CD4-positive, alpha-beta memory T cell (primary cell): ENCODE results near the gene MS4A10. TPM values are rescaled to one million over a fixed set of nuclear protein-coding genes. Genes with fewer than 3 reads are reported as not detected.

Experiments used
- CTCF ChIA-PET: fragments of 350-600 bp; sonication (Branson Sonifier 250); formaldehyde crosslinking; loops from one replicate; lab custom pipeline; 2021; ENCODE audit warnings: inconsistent platforms; ENCODE audit not compliant: partially characterized antibody; lab: Charles Lee
- POLR2A ChIA-PET: fragments of 350-600 bp; sonication (Branson Sonifier 250); formaldehyde crosslinking; loops from one replicate; lab custom pipeline; 2021; ENCODE audit not compliant: partially characterized antibody; lab: Charles Lee
- DNase-seq, 5 donors: peaks; one replicate each; pipeline versions ENCODE4 v3.0.0 to v3.0.0-alpha.2; 2020 to 2022; ENCODE audit warnings: mixed read lengths in 1 of 5
- H3K27ac ChIP-seq: one replicate; pipeline ENCODE4 v1.7.0; 2013; ENCODE audit warnings: low read depth, low read length
- H3K27me3 ChIP-seq: 2 replicates; pipeline ENCODE4 v1.7.0; 2013; ENCODE audit warnings: mild to moderate bottlenecking, low read length, moderate library complexity; ENCODE audit not compliant: insufficient read depth
- H3K36me3 ChIP-seq: 2 replicates; pipeline ENCODE4 v1.7.0; 2013; ENCODE audit warnings: mild to moderate bottlenecking, low read length, moderate library complexity; ENCODE audit not compliant: insufficient read depth
- H3K4me1 ChIP-seq: 2 replicates; pipeline ENCODE4 v1.7.0; 2013; ENCODE audit warnings: mild to moderate bottlenecking, low read length, moderate library complexity; ENCODE audit not compliant: insufficient read depth
- H3K4me3 ChIP-seq, 2 donors: one replicate each; pipeline ENCODE4 v1.7.0; 2013; ENCODE audit warnings: low read length in 2 of 2, mild to moderate bottlenecking in 1 of 2
- H3K9me3 ChIP-seq, 2 donors: one replicate each; pipeline ENCODE4 v1.7.0; 2013; ENCODE audit warnings: low read length in 2 of 2, control low read depth in 1 of 2; ENCODE audit not compliant: control insufficient read depth in 1 of 2
- H3K27ac Mint-ChIP-seq, 7 donors: one replicate each; pipeline ENCODE4 v1.8.0; 2020 to 2021; ENCODE audit warnings: mixed read lengths in 7 of 7, mild to moderate bottlenecking in 6 of 7, inconsistent platforms in 3 of 7, moderate library complexity in 3 of 7
- H3K27me3 Mint-ChIP-seq, 2 donors: one replicate each; pipeline ENCODE4 v1.8.0; 2020 to 2021; ENCODE audit warnings: mixed read lengths in 2 of 2
- H3K36me3 Mint-ChIP-seq, 2 donors: one replicate each; pipeline ENCODE4 v1.8.0; 2020 to 2021; ENCODE audit warnings: mixed read lengths in 2 of 2, inconsistent platforms in 1 of 2, mild to moderate bottlenecking in 1 of 2
- H3K4me1 Mint-ChIP-seq, 4 donors: one replicate each; pipeline ENCODE4 v1.8.0; 2020 to 2021; ENCODE audit warnings: mixed read lengths in 4 of 4, mild to moderate bottlenecking in 1 of 4
- H3K4me3 Mint-ChIP-seq, 8 donors: one replicate each; pipeline ENCODE4 v1.8.0; 2020 to 2021; ENCODE audit warnings: mixed read lengths in 8 of 8, mild to moderate bottlenecking in 7 of 8, moderate library complexity in 6 of 8, inconsistent platforms in 3 of 8
- H3K9me3 Mint-ChIP-seq, 8 donors: one replicate each; pipeline ENCODE4 v1.8.0; 2020 to 2021; ENCODE audit warnings: mixed read lengths in 8 of 8, mild to moderate bottlenecking in 5 of 8, inconsistent platforms in 3 of 8, moderate library complexity in 1 of 8
- intact Hi-C: fragments of 100-400 bp; cut with micrococcal nuclease; formaldehyde crosslinking; loops from one replicate; pipeline ENCODE4 v1.15.1; 2023
- polyA plus RNA-seq, 2 donors: library from polyadenylated mRNA; unstranded; fragments of 300-500 nt; fragmentation: Illumina TruSeq; gene quantifications; one replicate each; pipeline ENCODE4 v1.2.3, GENCODE V29; 2021
- total RNA-seq, 2 experiments: library from RNA; stranded (reverse); gene quantifications; one replicate each; pipeline ENCODE4 v1.2.3, GENCODE V29; 2021

Gene MS4A10
- total and polyA plus RNA-seq, 4 experiments from 2014 or later = not detected

GRCh38 chr11:60765355-60765754 is 19.8 kb upstream of the MS4A10 start:
- Mint-ChIP-seq H3K27ac (no peak overlapping the region), H3K36me3 (no peaks in the 10 kb centered on the region), H3K4me3 (no peak overlapping the region), H3K4me1 (no peaks in the 10 kb centered on the region), H3K27me3 (peaks cover 23 to 55% of the 10 kb centered on the region in 2 donors), H3K9me3 (no peaks in the 10 kb centered on the region)
- H3K9me3 ChIP-seq = no peaks in the 10 kb centered on the region
- H3K27me3 ChIP-seq = no peaks in the 10 kb centered on the region
- POLR2A ChIA-PET = no interaction called here
- no peak overlapping the region for H3K4me3 ChIP-seq
- DNase-seq = no peak
- H3K36me3 ChIP-seq = no peaks in the 10 kb centered on the region
- H3K27ac ChIP-seq = no peak overlapping the region
- CTCF ChIA-PET = interaction anchor here (0.9 to 1.6 kb wide), 4 partner anchors 8 to 25 kb away, joined by 3 to 15 read pairs (median 4); partner anchors contain the start of gene MS4A15
- intact Hi-C loops = no loop called here
- H3K4me1 ChIP-seq = no peaks in the 10 kb centered on the region

GRCh38 chr11:60766547-60766946 is 18.6 kb upstream of the MS4A10 start:
- peaks cover 0 to 1% (median 0%) of the 10 kb centered on the region in 4 donors for H3K4me1 Mint-ChIP-seq
- Histone ChIP-seq H3K36me3 (no peaks in the 10 kb centered on the region), H3K9me3 (no peaks in the 10 kb centered on the region), H3K4me3 (no peak overlapping the region), H3K27ac (no peak overlapping the region), H3K4me1 (no peaks in the 10 kb centered on the region), H3K27me3 (no peaks in the 10 kb centered on the region)
- H3K9me3 Mint-ChIP-seq = no peaks in the 10 kb centered on the region
- POLR2A ChIA-PET = no interaction called here
- no peak for DNase-seq
- no peak overlapping the region for H3K4me3 Mint-ChIP-seq
- H3K27ac Mint-ChIP-seq = no peak overlapping the region
- H3K36me3 Mint-ChIP-seq = no peaks in the 10 kb centered on the region
- intact Hi-C loops = no loop called here
- H3K27me3 Mint-ChIP-seq = peaks cover 18 to 46% of the 10 kb centered on the region in 2 donors
- CTCF ChIA-PET = no interaction called here

- H3K4me3 ChIP-seq = no peak overlapping the region
- H3K27ac ChIP-seq = no peak overlapping the region
- Mint-ChIP-seq H3K27ac (no peak overlapping the region), H3K9me3 (no peaks in the 10 kb centered on the region), H3K4me1 (peaks cover 0 to 2% (median 0%) of the 10 kb centered on the region in 4 donors), H3K27me3 (peaks cover 19 to 43% of the 10 kb centered on the region in 2 donors), H3K36me3 (no peaks in the 10 kb centered on the region), H3K4me3 (no peak overlapping the region)
- no peaks in the 10 kb centered on the region for H3K9me3 ChIP-seq
- H3K27me3 ChIP-seq = no peaks in the 10 kb centered on the region
- POLR2A ChIA-PET = no interaction called here
- intact Hi-C loops = no loop called here
- no peak for DNase-seq
- no peaks in the 10 kb centered on the region for H3K4me1 ChIP-seq
- H3K36me3 ChIP-seq = no peaks in the 10 kb centered on the region
- CTCF ChIA-PET = interaction anchor here (1.5 kb wide), 1 partner anchor 10 kb away, joined by 6 read pairs; no protein-coding TSS in a partner anchor
Measured at GRCh38 chr11:60767388-60767811, 17.7 kb upstream of the MS4A10 start.

GRCh38 chr11:60768202-60768601 is 16.9 kb upstream of the MS4A10 start:
- Histone ChIP-seq H3K4me3 (no peak overlapping the region), H3K27ac (no peak overlapping the region), H3K4me1 (no peaks in the 10 kb centered on the region), H3K9me3 (no peaks in the 10 kb centered on the region), H3K27me3 (no peaks in the 10 kb centered on the region), H3K36me3 (no peaks in the 10 kb centered on the region)
- peaks cover 0 to 2% (median 0%) of the 10 kb centered on the region in 4 donors for H3K4me1 Mint-ChIP-seq
- H3K4me3 Mint-ChIP-seq = no peak overlapping the region
- no peaks in the 10 kb centered on the region for H3K9me3 Mint-ChIP-seq
- ChIA-PET POLR2A (no interaction called here), CTCF (interaction anchor here (1.5 kb wide), 1 partner anchor 9 kb away, joined by 6 read pairs; no protein-coding TSS in a partner anchor)
- peaks cover 19 to 35% of the 10 kb centered on the region in 2 donors for H3K27me3 Mint-ChIP-seq
- DNase-seq = no peak
- intact Hi-C loops = no loop called here
- H3K36me3 Mint-ChIP-seq = no peaks in the 10 kb centered on the region
- no peak overlapping the region for H3K27ac Mint-ChIP-seq

- DNase-seq = no peak
- Mint-ChIP-seq H3K27ac (no peak overlapping the region), H3K4me3 (peak overlapping the region in 1 of 8 donors; percentile 18), H3K27me3 (peaks cover 13 to 27% of the 10 kb centered on the region in 2 donors), H3K36me3 (no peaks in the 10 kb centered on the region), H3K4me1 (peaks cover 0 to 2% (median under 1%) of the 10 kb centered on the region in 4 donors), H3K9me3 (no peaks in the 10 kb centered on the region)
- intact Hi-C loops = no loop called here
- Histone ChIP-seq H3K27me3 (no peaks in the 10 kb centered on the region), H3K4me1 (no peaks in the 10 kb centered on the region), H3K9me3 (no peaks in the 10 kb centered on the region), H3K27ac (no peak overlapping the region), H3K36me3 (no peaks in the 10 kb centered on the region), H3K4me3 (no peak overlapping the region)
- ChIA-PET POLR2A (no interaction called here), CTCF (interaction anchor here (1.3 kb wide), 1 partner anchor 9 kb away, joined by 7 read pairs; no protein-coding TSS in a partner anchor)
Measured at GRCh38 chr11:60769273-60769672, 15.9 kb upstream of the MS4A10 start.

GRCh38 chr11:60769811-60770210 is 15.3 kb upstream of the MS4A10 start:
- Histone ChIP-seq H3K36me3 (no peaks in the 10 kb centered on the region), H3K27ac (no peak overlapping the region), H3K27me3 (no peaks in the 10 kb centered on the region), H3K4me1 (no peaks in the 10 kb centered on the region), H3K4me3 (no peak overlapping the region), H3K9me3 (no peaks in the 10 kb centered on the region)
- intact Hi-C loops = no loop called here
- CTCF ChIA-PET = interaction anchor here (1.3 kb wide), 1 partner anchor 9 kb away, joined by 7 read pairs; no protein-coding TSS in a partner anchor
- Mint-ChIP-seq H3K27me3 (peaks cover 9 to 23% of the 10 kb centered on the region in 2 donors), H3K4me3 (no peak overlapping the region), H3K36me3 (no peaks in the 10 kb centered on the region), H3K27ac (no peak overlapping the region), H3K4me1 (peaks cover 0 to 7% (median 3%) of the 10 kb centered on the region in 4 donors), H3K9me3 (no peaks in the 10 kb centered on the region)
- DNase-seq = no peak
- POLR2A ChIA-PET = no interaction called here

GRCh38 chr11:60771146-60771545 is 14.0 kb upstream of the MS4A10 start:
- Histone ChIP-seq H3K9me3 (no peaks in the 10 kb centered on the region), H3K27me3 (no peaks in the 10 kb centered on the region), H3K36me3 (no peaks in the 10 kb centered on the region), H3K27ac (no peak overlapping the region), H3K4me3 (no peak overlapping the region), H3K4me1 (no peaks in the 10 kb centered on the region)
- peaks cover 7 to 22% of the 10 kb centered on the region in 2 donors for H3K27me3 Mint-ChIP-seq
- ChIA-PET POLR2A (no interaction called here), CTCF (no interaction called here)
- no peak for DNase-seq
- no peaks in the 10 kb centered on the region for H3K9me3 Mint-ChIP-seq
- intact Hi-C loops = no loop called here
- H3K27ac Mint-ChIP-seq = no peak overlapping the region
- no peaks in the 10 kb centered on the region for H3K36me3 Mint-ChIP-seq
- no peak overlapping the region for H3K4me3 Mint-ChIP-seq
- peaks cover 5 to 16% (median 8%) of the 10 kb centered on the region in 4 donors for H3K4me1 Mint-ChIP-seq
